Spleen (tissue), 7 donors: ENCODE data around the gene SRPK1.

Source experiments
- CTCF ChIP-seq, 11 experiments: fragments of 200-600 bp in 7 of 11; fragments of 450-650 bp in 4 of 11; sonication (generic) in 4 of 11; IDR thresholded peaks in 8 of 11; conservative IDR thresholded peaks in 3 of 11; 1 replicate in 7 of 11; 2 replicates in 4 of 11; pipeline versions ENCODE4 v1.4.0 to v1.8.0; 2016 to 2021; ENCODE audit warnings: antibody characterized with exemption in 11 of 11, inconsistent platforms in 4 of 11, mild to moderate bottlenecking in 1 of 11
- POLR2A ChIP-seq, 3 donors: fragments of 450-650 bp; IDR thresholded peaks; one replicate each; pipeline ENCODE4 v1.5.1; 2017; ENCODE audit warnings: antibody characterized with exemption in 3 of 3, mild to moderate bottlenecking in 1 of 3
- donor health status: DM: no; HTN: no; CAD: no; lungs with moderate emphysema.
- donor health status: DM: no; HTN: no; CAD: no.
- donor health status: DM: no; HTN: no; CAD: no.

GRCh38 chr6:35817515-35817914 lies 103.4 kb downstream of the SRPK1 start:
- TF ChIP-seq CTCF (IDR thresholded peaks at IDR 0.05 in 8 of 11, conservative IDR thresholded peaks at IDR 0.05 in 3 of 11) (no peak), POLR2A (IDR thresholded peaks at IDR 0.05) (no peak)
